GM12878 (cell line): ENCODE measurements around the gene CCDC170.

Experiments
- CTCF ChIP-seq, 3 experiments: IDR thresholded peaks in 2 of 3; conservative IDR thresholded peaks in 1 of 3; 2 replicates each; pipeline ENCODE4 v1.5.1; 2011; ENCODE audit warnings: low read depth in 3 of 3, low read length in 3 of 3, mild to moderate bottlenecking in 3 of 3, control low read depth in 2 of 3, moderate library complexity in 2 of 3, inconsistent platforms in 1 of 3, mixed read lengths in 1 of 3; ENCODE audit not compliant: control insufficient read depth in 2 of 3, insufficient read depth in 1 of 3; ENCODE audit errors: extremely low read depth in 1 of 3
- EP300 ChIP-seq, 2 experiments: fragments of 150-350 bp in 1 of 2; IDR thresholded peaks; 2 replicates each; pipeline ENCODE4 v1.6.1; 2011 to 2012; ENCODE audit warnings: low read depth in 2 of 2, low read length in 2 of 2, borderline replicate concordance in 1 of 2, improper control_type of control experiment in 1 of 2, inconsistent platforms in 1 of 2; ENCODE audit not compliant: control insufficient read depth in 1 of 2
- MLLT1 ChIP-seq: fragments of 450-650 bp; IDR thresholded peaks from 2 replicates; pipeline ENCODE4 v1.6.1; 2016; ENCODE audit warnings: mild to moderate bottlenecking
- POLR2AphosphoS5 ChIP-seq: IDR thresholded peaks from 2 replicates; pipeline ENCODE4 v1.6.1; 2011; ENCODE audit warnings: mild to moderate bottlenecking, low read length, inconsistent platforms
- PRDM15 ChIP-seq: fragments of 450-650 bp; formaldehyde crosslinking; IDR thresholded peaks from 2 replicates; pipeline ENCODE4 v1.4.0; 2020; ENCODE audit warnings: mild to moderate bottlenecking, moderate library complexity
- WRNIP1 ChIP-seq: IDR thresholded peaks from 2 replicates; pipeline ENCODE4 v1.6.1; 2011; ENCODE audit warnings: low read depth, low read length, improper control_type of control experiment, borderline replicate concordance
- ZNF274 ChIP-seq: IDR thresholded peaks from one replicate; pipeline ENCODE4 v1.8.0; 2011; ENCODE audit not compliant: insufficient read length, insufficient read depth
- TF ChIP-seq, protein P1 (sequence below): IDR thresholded peaks from 2 replicates; pipeline ENCODE4 v1.6.1; 2012; ENCODE audit warnings: low read depth, low read length, improper control_type of control experiment
- TF ChIP-seq, protein P2 (sequence below): IDR thresholded peaks from 2 replicates; pipeline ENCODE4 v1.6.1; 2012; ENCODE audit warnings: mild to moderate bottlenecking, low read depth, low read length

DNA sequence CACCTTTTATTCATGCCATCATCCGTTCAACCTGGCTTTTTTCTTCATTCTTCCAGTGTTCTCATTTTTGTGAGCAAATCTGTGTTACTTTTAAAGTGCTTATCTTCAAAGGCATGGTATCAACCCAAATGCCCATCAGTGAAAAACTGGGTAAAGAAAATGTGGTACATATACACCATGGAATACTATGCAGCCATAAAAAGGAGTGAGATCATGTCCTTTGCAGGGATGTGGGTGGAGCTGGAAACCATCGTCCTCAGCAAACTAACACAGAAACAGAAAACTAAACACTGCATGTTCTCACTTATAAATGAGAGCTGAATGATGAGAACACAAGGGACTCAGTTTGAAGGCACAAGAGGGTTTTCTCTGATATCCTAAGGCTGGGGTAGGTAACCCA lies 130.3 kb downstream of the CCDC170 start:
- no peak for TF ChIP-seq MLLT1
- TF ChIP-seq, protein P1, sequence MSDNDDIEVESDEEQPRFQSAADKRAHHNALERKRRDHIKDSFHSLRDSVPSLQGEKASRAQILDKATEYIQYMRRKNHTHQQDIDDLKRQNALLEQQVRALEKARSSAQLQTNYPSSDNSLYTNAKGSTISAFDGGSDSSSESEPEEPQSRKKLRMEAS: no peak
- TF ChIP-seq WRNIP1: no peak
- TF ChIP-seq, protein P2, sequence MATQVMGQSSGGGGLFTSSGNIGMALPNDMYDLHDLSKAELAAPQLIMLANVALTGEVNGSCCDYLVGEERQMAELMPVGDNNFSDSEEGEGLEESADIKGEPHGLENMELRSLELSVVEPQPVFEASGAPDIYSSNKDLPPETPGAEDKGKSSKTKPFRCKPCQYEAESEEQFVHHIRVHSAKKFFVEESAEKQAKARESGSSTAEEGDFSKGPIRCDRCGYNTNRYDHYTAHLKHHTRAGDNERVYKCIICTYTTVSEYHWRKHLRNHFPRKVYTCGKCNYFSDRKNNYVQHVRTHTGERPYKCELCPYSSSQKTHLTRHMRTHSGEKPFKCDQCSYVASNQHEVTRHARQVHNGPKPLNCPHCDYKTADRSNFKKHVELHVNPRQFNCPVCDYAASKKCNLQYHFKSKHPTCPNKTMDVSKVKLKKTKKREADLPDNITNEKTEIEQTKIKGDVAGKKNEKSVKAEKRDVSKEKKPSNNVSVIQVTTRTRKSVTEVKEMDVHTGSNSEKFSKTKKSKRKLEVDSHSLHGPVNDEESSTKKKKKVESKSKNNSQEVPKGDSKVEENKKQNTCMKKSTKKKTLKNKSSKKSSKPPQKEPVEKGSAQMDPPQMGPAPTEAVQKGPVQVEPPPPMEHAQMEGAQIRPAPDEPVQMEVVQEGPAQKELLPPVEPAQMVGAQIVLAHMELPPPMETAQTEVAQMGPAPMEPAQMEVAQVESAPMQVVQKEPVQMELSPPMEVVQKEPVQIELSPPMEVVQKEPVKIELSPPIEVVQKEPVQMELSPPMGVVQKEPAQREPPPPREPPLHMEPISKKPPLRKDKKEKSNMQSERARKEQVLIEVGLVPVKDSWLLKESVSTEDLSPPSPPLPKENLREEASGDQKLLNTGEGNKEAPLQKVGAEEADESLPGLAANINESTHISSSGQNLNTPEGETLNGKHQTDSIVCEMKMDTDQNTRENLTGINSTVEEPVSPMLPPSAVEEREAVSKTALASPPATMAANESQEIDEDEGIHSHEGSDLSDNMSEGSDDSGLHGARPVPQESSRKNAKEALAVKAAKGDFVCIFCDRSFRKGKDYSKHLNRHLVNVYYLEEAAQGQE: no peak
- no peak for TF ChIP-seq POLR2AphosphoS5
- TF ChIP-seq CTCF (IDR thresholded peaks at IDR 0.05 in 2 of 3, conservative IDR thresholded peaks at IDR 0.05 in 1 of 3; ENCODE audit: control insufficient read depth in 2 of 3, extremely low read depth in 1 of 3, insufficient read depth in 1 of 3, low read depth in 3 of 3, low read length in 3 of 3): no peak
- TF ChIP-seq PRDM15 (CRISPR knock-in tag): no peak
- TF ChIP-seq EP300 (IDR thresholded peaks at IDR 0.05; ENCODE audit: borderline replicate concordance in 1 of 2, control insufficient read depth in 1 of 2, low read depth in 2 of 2, low read length in 2 of 2): no peak
- no peak for TF ChIP-seq ZNF274
